ENCODE results near the gene IBA57. TPM values are rescaled to one million over a fixed set of nuclear protein-coding genes. Genes with fewer than 3 reads are reported as not detected.

The IBA57 gene
- total and polyA plus RNA-seq, 4 donors = 2.8 to 21.4 (median 6.9) TPM

DNA sequence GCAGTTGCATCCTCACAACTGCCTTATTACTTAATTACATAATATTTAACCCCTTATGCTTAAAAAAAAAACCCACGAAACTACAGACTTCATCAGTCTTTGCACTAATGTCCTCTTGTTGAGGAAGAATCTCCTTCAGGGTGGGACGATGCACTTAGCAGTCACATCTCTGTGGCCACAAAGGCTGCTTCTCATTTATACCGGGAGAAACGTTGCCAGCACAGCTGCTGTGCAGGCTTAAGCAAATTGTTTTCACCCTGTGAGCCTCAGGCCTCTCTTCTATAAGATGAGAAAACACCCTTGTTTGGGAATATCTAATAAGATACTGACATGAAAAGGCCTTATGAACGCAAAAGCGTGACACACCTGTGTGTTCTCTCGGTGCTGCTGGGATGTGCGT lies 39.4 kb downstream of the IBA57 start:
- 59 to 60% methylated on average over 8 of the region's 8 CpGs for WGBS, 2 donors
- no peak for DNase-seq

DNA sequence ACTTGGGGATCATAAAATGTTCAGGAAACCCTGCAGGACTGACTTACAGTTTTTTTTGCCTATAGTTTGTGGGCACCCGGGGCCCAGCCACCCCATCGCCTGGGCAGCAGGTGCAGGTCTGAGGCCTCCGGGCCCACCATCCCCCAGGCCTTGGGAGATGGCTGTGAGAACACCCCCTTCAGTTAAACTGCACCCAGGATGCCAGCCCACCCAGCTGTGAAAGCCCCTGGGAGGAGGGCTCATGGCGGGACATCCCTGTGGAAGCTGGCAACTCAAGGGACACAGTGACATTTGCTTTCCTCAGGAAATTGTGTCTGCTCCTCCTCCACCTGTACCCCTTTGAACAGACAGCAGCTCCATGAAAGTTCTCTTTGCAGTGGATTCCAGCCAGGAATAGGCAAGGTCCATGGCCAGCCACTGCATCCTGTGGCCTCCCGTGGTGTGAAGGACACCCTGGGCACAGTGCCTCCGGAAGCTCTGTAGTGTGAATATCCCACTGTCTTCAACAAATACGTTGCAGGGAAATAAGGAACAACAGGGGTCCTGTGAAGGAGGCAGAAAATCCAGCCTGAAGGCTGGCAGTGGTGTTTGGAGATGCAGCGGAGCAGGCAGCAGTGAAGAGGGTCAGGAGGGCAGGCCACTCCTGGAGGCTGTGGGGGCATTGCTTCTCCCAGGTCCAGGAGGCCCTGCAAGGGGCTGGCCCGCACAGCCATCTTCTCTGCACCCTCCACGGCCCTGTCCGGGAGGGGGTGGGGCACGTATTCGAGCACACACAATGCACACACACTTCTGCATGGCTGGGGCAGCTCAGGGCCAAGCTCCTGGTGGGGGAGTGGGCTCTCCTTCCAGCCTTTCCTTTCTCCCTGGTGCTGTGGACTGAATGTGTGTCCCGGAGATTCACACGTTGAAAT lies 40.2 kb downstream of the IBA57 start:
- H3K27me3 ChIP-seq (ENCODE audit: control insufficient read depth in 3 of 3, insufficient read depth in 3 of 3, low read length in 2 of 3) = no peaks in the 10 kb centered on the region
- TF ChIP-seq, protein P1, sequence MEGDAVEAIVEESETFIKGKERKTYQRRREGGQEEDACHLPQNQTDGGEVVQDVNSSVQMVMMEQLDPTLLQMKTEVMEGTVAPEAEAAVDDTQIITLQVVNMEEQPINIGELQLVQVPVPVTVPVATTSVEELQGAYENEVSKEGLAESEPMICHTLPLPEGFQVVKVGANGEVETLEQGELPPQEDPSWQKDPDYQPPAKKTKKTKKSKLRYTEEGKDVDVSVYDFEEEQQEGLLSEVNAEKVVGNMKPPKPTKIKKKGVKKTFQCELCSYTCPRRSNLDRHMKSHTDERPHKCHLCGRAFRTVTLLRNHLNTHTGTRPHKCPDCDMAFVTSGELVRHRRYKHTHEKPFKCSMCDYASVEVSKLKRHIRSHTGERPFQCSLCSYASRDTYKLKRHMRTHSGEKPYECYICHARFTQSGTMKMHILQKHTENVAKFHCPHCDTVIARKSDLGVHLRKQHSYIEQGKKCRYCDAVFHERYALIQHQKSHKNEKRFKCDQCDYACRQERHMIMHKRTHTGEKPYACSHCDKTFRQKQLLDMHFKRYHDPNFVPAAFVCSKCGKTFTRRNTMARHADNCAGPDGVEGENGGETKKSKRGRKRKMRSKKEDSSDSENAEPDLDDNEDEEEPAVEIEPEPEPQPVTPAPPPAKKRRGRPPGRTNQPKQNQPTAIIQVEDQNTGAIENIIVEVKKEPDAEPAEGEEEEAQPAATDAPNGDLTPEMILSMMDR (IDR thresholded peaks at IDR 0.05; ENCODE audit: control extremely low read depth, extremely low read depth) = no peak
- no peak overlapping the region for H3K4me3 ChIP-seq
- WGBS, 2 donors = 44 to 52% methylated on average over 15 of the region's 15 CpGs
- DNase-seq (no peak), ATAC-seq (ENCODE audit: insufficient read depth, low FRiP score) (no peak)
- H3K9me3 ChIP-seq (ENCODE audit: control insufficient read depth in 4 of 4, insufficient read depth in 3 of 4, low read length in 3 of 4) = peaks cover 0 to 2% (median 0%) of the 10 kb centered on the region in 4 donors
- no peak overlapping the region for H3K27ac ChIP-seq (ENCODE audit: low read depth in 1 of 2, low read length in 1 of 2)
- H3K9ac ChIP-seq (ENCODE audit: insufficient read depth in 1 of 2, low read length in 2 of 2) = no peak overlapping the region
- peaks cover 0 to 13% (median 0%) of the 10 kb centered on the region in 5 donors for H3K4me1 ChIP-seq (ENCODE audit: control insufficient read depth in 5 of 5, insufficient read depth in 5 of 5, low read length in 5 of 5)
- H3K36me3 ChIP-seq (ENCODE audit: control insufficient read depth in 4 of 4, insufficient read depth in 4 of 4, low read length in 4 of 4) = no peaks in the 10 kb centered on the region

More for the DNA sequence above, 39.4 kb downstream of the IBA57 start:
- TF ChIP-seq, protein P1 (IDR thresholded peaks at IDR 0.05; ENCODE audit: control extremely low read depth, extremely low read depth) = no peak
- Histone ChIP-seq H3K27me3 (ENCODE audit: control insufficient read depth in 3 of 3, insufficient read depth in 3 of 3, low read length in 2 of 3) (no peaks in the 10 kb centered on the region), H3K4me1 (ENCODE audit: control insufficient read depth in 5 of 5, insufficient read depth in 5 of 5, low read length in 5 of 5) (peaks cover 0 to 13% (median 0%) of the 10 kb centered on the region in 5 donors), H3K9me3 (ENCODE audit: control insufficient read depth in 4 of 4, insufficient read depth in 3 of 4, low read length in 3 of 4) (peaks cover 0 to 4% (median 0%) of the 10 kb centered on the region in 4 donors), H3K4me3 (no peak overlapping the region), H3K27ac (ENCODE audit: low read depth in 1 of 2, low read length in 1 of 2) (no peak overlapping the region), H3K9ac (ENCODE audit: insufficient read depth in 1 of 2, low read length in 2 of 2) (no peak overlapping the region), H3K36me3 (ENCODE audit: control insufficient read depth in 4 of 4, insufficient read depth in 4 of 4, low read length in 4 of 4) (no peaks in the 10 kb centered on the region)
- ATAC-seq (ENCODE audit: insufficient read depth, low FRiP score) = no peak

DNA sequence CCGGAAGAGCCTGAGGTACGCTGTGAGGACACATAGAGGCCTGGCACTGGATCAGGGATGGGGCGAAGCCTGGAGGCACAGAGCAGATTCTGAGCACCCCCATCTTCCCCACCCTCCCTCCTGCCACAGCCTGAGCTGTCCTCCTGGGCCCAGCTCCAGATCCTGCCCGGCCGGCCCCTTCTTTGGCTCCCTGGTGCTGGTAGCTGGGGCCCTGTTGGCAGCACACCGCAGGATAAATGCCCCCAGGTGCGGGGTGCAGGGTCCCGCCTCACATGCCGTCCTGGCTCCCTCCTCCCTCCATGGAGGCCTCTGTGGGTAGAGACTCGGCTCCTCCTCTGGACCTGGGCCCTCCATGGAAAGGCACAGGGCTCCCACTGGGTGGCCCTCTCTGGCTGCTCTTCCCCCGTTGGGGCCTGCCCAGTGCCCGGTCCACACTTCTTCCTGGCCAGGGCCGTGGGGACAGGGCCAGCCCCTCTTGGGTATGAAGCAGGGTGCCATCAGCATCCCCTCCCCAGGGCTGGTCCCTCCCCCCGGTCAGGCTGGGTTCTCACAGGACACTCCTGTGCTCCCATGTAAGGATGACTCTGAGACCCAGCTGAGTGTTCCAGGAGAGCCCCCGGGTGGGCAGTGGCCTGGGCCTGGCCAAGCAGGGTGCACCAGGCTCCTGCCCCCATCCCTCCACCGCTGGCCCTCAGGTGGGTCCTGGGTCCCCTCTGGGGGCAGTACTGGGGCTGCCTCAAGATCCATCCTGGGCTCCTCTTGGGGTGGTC lies 41.2 kb downstream of the IBA57 start:
- no peak for DNase-seq

More for the DNA sequence above, 41.2 kb downstream of the IBA57 start:
- peak overlapping the region in 1 of 2 donors; percentile 80 for H3K27ac ChIP-seq (ENCODE audit: low read depth in 1 of 2, low read length in 1 of 2)
- ATAC-seq (ENCODE audit: insufficient read depth, low FRiP score) = no peak
- WGBS, 2 donors = 64 to 78% methylated on average over 16 of the region's 16 CpGs
- no peaks in the 10 kb centered on the region for H3K27me3 ChIP-seq (ENCODE audit: control insufficient read depth in 3 of 3, insufficient read depth in 3 of 3, low read length in 2 of 3)
- no peak overlapping the region for H3K9ac ChIP-seq (ENCODE audit: insufficient read depth in 1 of 2, low read length in 2 of 2)
- no peaks in the 10 kb centered on the region for H3K36me3 ChIP-seq (ENCODE audit: control insufficient read depth in 4 of 4, insufficient read depth in 4 of 4, low read length in 4 of 4)
- no peaks in the 10 kb centered on the region for H3K9me3 ChIP-seq (ENCODE audit: control insufficient read depth in 4 of 4, insufficient read depth in 3 of 4, low read length in 3 of 4)
- peaks cover 0 to 13% (median 0%) of the 10 kb centered on the region in 5 donors for H3K4me1 ChIP-seq (ENCODE audit: control insufficient read depth in 5 of 5, insufficient read depth in 5 of 5, low read length in 5 of 5)
- no peak overlapping the region for H3K4me3 ChIP-seq
- TF ChIP-seq, protein P1 (IDR thresholded peaks at IDR 0.05; ENCODE audit: control extremely low read depth, extremely low read depth) = no peak

Data from lung (tissue), 12 donors.